Esophagus muscularis mucosa (tissue), 4 donors: ENCODE measurements around the gene RASL11B. TPM values are rescaled to one million over a fixed set of nuclear protein-coding genes. Genes with fewer than 3 reads are reported as not detected.

Experiments used
- DNase-seq: peaks from one replicate; pipeline ENCODE4 v3.0.0-alpha.2; 2017; ENCODE audit errors: extremely low spot score
- H3K27ac ChIP-seq, 4 donors: fragments of 200-600 bp; sonication (generic); replicated peaks in 1 of 4; 1 replicate in 3 of 4; 2 replicates in 1 of 4; pipeline ENCODE4 v1.5.1; 2016 to 2019; ENCODE audit warnings: mild to moderate bottlenecking in 1 of 4
- H3K27me3 ChIP-seq, 4 donors: fragments of 200-600 bp; sonication (generic); one replicate each; pipeline versions ENCODE4 v1.5.1 to v1.6.0; 2016 to 2019
- H3K36me3 ChIP-seq, 4 donors: fragments of 200-600 bp; sonication (generic); one replicate each; pipeline ENCODE4 v1.5.1; 2016 to 2019
- H3K4me1 ChIP-seq, 4 donors: fragments of 200-600 bp; sonication (generic); one replicate each; pipeline ENCODE4 v1.5.1; 2016 to 2019
- H3K4me3 ChIP-seq, 4 donors: fragments of 200-600 bp; sonication (generic); 1 replicate in 2 of 4; 2 replicates in 2 of 4; pipeline ENCODE4 v1.5.1; 2016 to 2019; ENCODE audit warnings: mild to moderate bottlenecking in 4 of 4, moderate library complexity in 1 of 4
- H3K9me3 ChIP-seq, 4 donors: fragments of 200-600 bp; sonication (generic); 1 replicate in 3 of 4; 2 replicates in 1 of 4; pipeline ENCODE4 v1.5.1; 2016 to 2019
- EP300 ChIP-seq: sonication (generic); formaldehyde crosslinking; IDR thresholded peaks from one replicate; pipeline ENCODE4 v1.6.1; 2017; ENCODE audit warnings: antibody characterized with exemption
- POLR2A ChIP-seq: fragments of 450-650 bp; IDR thresholded peaks from one replicate; pipeline ENCODE4 v1.6.1; 2017; ENCODE audit warnings: antibody characterized with exemption, moderate library complexity, mild to moderate bottlenecking, low read depth
- POLR2AphosphoS5 ChIP-seq, 2 donors: sonication (generic); formaldehyde crosslinking; IDR thresholded peaks; one replicate each; pipeline ENCODE4 v1.6.1; 2017; ENCODE audit warnings: antibody characterized with exemption in 2 of 2
- WGBS: methylation state at CpG from one replicate; pipeline ENCODE4 v1.1.5; 2018; 5-methylcytosine and 5-hydroxymethylcytosine counted together
- intact Hi-C: fragments of 100-400 bp; cut with DNase I; formaldehyde crosslinking; loops from one replicate; pipeline ENCODE4 v1.15.1; 2023
- total RNA-seq, 4 donors: library from RNA; depleted of rRNA; stranded (reverse); fragments of >200 nt; gene quantifications; one replicate each; pipeline versions ENCODE4 v1.1.0 to v1.2.1, GENCODE V29; 2016
- TF ChIP-seq, protein P1 (sequence below), 3 experiments: fragments of 200-600 bp in 2 of 3; fragments of 450-650 bp in 1 of 3; sonication (generic) in 2 of 3; IDR thresholded peaks; one replicate each; pipeline ENCODE4 v1.5.1; 2017 to 2019; ENCODE audit warnings: antibody characterized with exemption in 3 of 3, mild to moderate bottlenecking in 2 of 3, moderate library complexity in 1 of 3

RASL11B gene
- total RNA-seq, 4 donors from 2014 or later = 0.83 to 2.3 (median 1.3) TPM

DNA sequence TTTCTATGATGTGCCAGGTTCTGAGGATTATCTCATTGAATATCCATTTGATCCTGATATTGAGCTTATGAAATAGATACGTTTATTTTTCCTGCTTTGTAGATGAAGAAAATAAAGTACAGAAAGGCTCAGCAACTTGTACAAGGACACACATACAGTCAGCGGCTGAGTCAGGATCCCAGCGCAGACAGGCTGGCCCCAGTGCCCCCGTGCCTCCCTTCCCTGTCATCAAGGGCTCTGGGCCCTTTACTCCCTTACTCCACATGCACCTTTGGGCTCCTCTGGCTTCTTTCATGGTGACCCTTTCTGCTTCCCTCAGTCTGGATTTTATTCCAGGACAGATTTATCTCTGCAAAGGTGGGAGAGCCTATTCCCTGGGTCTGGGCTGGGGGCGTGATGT, 12.8 kb downstream of the RASL11B start:
- no peak overlapping the region for H3K27ac ChIP-seq
- TF ChIP-seq POLR2AphosphoS5 (IDR thresholded peaks at IDR 0.05) (no peak), EP300 (no peak), POLR2A (no peak)
- TF ChIP-seq, protein P1, sequence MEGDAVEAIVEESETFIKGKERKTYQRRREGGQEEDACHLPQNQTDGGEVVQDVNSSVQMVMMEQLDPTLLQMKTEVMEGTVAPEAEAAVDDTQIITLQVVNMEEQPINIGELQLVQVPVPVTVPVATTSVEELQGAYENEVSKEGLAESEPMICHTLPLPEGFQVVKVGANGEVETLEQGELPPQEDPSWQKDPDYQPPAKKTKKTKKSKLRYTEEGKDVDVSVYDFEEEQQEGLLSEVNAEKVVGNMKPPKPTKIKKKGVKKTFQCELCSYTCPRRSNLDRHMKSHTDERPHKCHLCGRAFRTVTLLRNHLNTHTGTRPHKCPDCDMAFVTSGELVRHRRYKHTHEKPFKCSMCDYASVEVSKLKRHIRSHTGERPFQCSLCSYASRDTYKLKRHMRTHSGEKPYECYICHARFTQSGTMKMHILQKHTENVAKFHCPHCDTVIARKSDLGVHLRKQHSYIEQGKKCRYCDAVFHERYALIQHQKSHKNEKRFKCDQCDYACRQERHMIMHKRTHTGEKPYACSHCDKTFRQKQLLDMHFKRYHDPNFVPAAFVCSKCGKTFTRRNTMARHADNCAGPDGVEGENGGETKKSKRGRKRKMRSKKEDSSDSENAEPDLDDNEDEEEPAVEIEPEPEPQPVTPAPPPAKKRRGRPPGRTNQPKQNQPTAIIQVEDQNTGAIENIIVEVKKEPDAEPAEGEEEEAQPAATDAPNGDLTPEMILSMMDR (IDR thresholded peaks at IDR 0.05) = no peak
- no peaks in the 10 kb centered on the region for H3K9me3 ChIP-seq
- intact Hi-C loops = no loop called here
- H3K36me3 ChIP-seq = peaks cover 0 to 10% (median 0%) of the 10 kb centered on the region in 4 donors
- no peak overlapping the region for H3K4me3 ChIP-seq
- 96% methylated on average over 5 of the region's 5 CpGs for WGBS
- peaks cover 0 to 5% (median 4%) of the 10 kb centered on the region in 4 donors for H3K4me1 ChIP-seq
- H3K27me3 ChIP-seq = no peaks in the 10 kb centered on the region
- DNase-seq = no peak

DNA sequence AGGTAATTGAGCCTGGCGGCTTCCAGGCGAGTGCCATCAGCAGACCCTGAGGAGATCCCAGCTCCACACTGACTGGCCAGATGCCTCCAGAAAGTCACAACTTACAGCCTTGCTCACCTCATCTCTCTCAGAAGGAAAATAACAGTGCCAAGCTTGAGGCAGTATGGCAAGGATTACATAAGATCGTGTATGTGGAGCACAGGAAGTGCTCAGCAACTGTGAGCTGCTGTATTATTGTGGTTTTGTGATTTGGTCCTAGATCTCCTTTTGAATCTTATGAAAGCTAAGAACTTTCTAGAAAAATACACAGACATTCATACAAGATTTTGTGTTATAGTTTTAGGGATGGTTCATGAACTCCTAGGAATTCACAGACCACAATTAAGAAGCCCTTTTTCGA, 14.0 kb downstream of the RASL11B start:
- H3K27me3 ChIP-seq = no peaks in the 10 kb centered on the region
- no peak for DNase-seq
- 89% methylated on average over 4 of the region's 4 CpGs for WGBS
- H3K4me1 ChIP-seq = no peaks in the 10 kb centered on the region
- H3K27ac ChIP-seq = no peak overlapping the region
- no peaks in the 10 kb centered on the region for H3K9me3 ChIP-seq
- TF ChIP-seq POLR2A (no peak), EP300 (no peak), POLR2AphosphoS5 (IDR thresholded peaks at IDR 0.05) (no peak)
- TF ChIP-seq, protein P1 (IDR thresholded peaks at IDR 0.05) = no peak
- peaks cover 0 to 10% (median 0%) of the 10 kb centered on the region in 4 donors for H3K36me3 ChIP-seq
- H3K4me3 ChIP-seq = no peak overlapping the region
- intact Hi-C loops = no loop called here

DNA sequence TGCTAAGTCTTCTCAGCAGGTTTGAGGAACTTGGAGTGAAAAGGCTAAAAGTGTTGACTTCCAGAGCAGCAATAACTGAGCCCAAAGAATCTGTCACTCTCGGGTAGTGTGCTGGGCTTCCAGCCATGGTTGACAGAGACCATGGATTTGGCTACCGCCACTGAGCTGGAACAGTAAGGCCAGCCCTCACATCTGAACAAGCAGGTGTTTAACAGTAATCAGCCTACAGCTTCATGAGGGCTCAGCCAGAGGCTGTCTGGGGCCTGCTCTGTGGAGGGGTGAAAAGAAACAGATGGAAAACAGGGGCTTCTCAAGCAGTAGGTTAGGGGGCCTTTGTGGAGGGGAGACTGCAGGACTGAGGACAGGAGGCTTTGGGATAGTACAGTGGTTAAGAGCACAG, 14.9 kb downstream of the RASL11B start:
- Histone ChIP-seq H3K27ac (no peak overlapping the region), H3K4me1 (no peaks in the 10 kb centered on the region)
- TF ChIP-seq POLR2AphosphoS5 (IDR thresholded peaks at IDR 0.05) (no peak), POLR2A (no peak), EP300 (no peak)
- TF ChIP-seq, protein P1 (IDR thresholded peaks at IDR 0.05) = no peak

DNA sequence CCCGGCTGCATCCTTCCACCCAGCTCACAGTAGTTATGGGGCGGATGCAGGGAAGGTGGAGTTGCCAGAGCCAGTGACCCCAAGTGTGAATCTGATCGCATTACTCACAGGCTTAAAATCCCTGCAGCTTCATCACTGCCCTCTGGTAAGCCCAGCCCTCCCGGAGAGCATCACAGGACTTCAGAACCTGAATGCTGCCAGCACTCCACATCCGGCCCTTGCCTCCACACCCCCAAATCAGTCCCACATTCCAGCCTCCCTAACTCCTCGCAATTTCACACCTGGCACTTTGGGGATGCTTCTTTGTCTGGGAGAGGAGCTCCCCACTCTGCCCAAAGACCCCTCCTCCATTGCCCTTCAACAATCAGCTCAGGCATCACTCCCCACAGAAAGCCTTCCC, 15.6 kb downstream of the RASL11B start:
- Histone ChIP-seq H3K9me3 (no peaks in the 10 kb centered on the region), H3K4me1 (no peaks in the 10 kb centered on the region), H3K4me3 (no peak overlapping the region), H3K27me3 (no peaks in the 10 kb centered on the region), H3K27ac (no peak overlapping the region), H3K36me3 (peaks cover 0 to 6% (median 0%) of the 10 kb centered on the region in 4 donors)
- TF ChIP-seq EP300 (no peak), POLR2AphosphoS5 (IDR thresholded peaks at IDR 0.05) (no peak), POLR2A (no peak)
- TF ChIP-seq, protein P1 (IDR thresholded peaks at IDR 0.05) = no peak
- intact Hi-C loops = no loop called here
- DNase-seq = no peak
- WGBS = 95% methylated on average over 6 of the region's 6 CpGs

More for the DNA sequence above, 14.9 kb downstream of the RASL11B start:
- 72% methylated on average over 2 of the region's 2 CpGs for WGBS
- no peak for DNase-seq
- Histone ChIP-seq H3K4me3 (no peak overlapping the region), H3K27me3 (no peaks in the 10 kb centered on the region), H3K9me3 (no peaks in the 10 kb centered on the region), H3K36me3 (peaks cover 0 to 10% (median 0%) of the 10 kb centered on the region in 4 donors)
- intact Hi-C loops = no loop called here

DNA sequence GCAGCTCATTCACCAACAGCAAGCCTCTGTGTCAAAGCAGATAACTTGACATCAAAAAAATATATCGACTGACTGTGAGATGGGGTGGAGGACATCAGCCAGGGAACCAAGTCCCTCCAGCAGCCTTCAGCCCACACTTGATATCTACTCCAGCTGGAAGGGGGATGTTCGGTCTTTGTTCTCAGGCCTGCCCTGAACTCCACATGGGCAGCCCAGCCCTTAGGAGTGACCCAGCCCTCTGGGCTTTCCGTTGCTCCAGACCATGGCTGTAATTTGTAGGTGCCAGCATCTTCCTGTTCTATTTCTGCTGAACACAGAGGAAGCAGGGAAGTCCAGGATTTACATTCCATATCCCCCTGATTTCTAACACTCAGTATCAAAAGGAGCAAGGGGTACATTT, 17.4 kb downstream of the RASL11B start:
- intact Hi-C loops = no loop called here
- 88% methylated on average over 3 of the region's 3 CpGs for WGBS
- no peaks in the 10 kb centered on the region for H3K4me1 ChIP-seq
- no peaks in the 10 kb centered on the region for H3K27me3 ChIP-seq
- peaks cover 0 to 7% (median 0%) of the 10 kb centered on the region in 4 donors for H3K36me3 ChIP-seq
- TF ChIP-seq POLR2A (no peak), EP300 (no peak), POLR2AphosphoS5 (IDR thresholded peaks at IDR 0.05) (no peak)
- TF ChIP-seq, protein P1 (IDR thresholded peaks at IDR 0.05) = no peak
- no peak overlapping the region for H3K27ac ChIP-seq
- no peak overlapping the region for H3K4me3 ChIP-seq
- no peak for DNase-seq
- H3K9me3 ChIP-seq = no peaks in the 10 kb centered on the region
